H9 (cell line): ENCODE results near the gene SUPT20H. TPM values are rescaled to one million over a fixed set of nuclear protein-coding genes. Genes with fewer than 3 reads are reported as not detected.

Experiments used
- DNase-seq: peaks from one replicate; pipeline ENCODE4 v3.0.0-alpha.2; 2017
- H2AFZ ChIP-seq: one replicate; pipeline ENCODE4 v1.6.1; 2013; ENCODE audit warnings: mild to moderate bottlenecking, low read length, control low read depth, moderate library complexity
- H2AK5ac ChIP-seq: 2 replicates; pipeline ENCODE4 v1.6.1; 2013; ENCODE audit warnings: low read length, control low read depth, mixed read lengths; ENCODE audit not compliant: insufficient read length
- H2BK120ac ChIP-seq: one replicate; pipeline ENCODE4 v1.6.1; 2013; ENCODE audit warnings: low read depth, mild to moderate bottlenecking, low read length, control low read depth, inconsistent platforms; ENCODE audit not compliant: poor library complexity, severe bottlenecking
- H2BK12ac ChIP-seq: 2 replicates; pipeline ENCODE4 v1.6.1; 2013; ENCODE audit warnings: low read length, control low read depth, mixed read lengths, low read depth; ENCODE audit not compliant: insufficient read length
- H2BK15ac ChIP-seq: 2 replicates; pipeline ENCODE4 v1.6.1; 2013; ENCODE audit warnings: low read depth, low read length, control low read depth
- H2BK20ac ChIP-seq: one replicate; pipeline ENCODE4 v1.6.1; 2013; ENCODE audit warnings: low read depth, mild to moderate bottlenecking, low read length, control low read depth, inconsistent platforms; ENCODE audit not compliant: poor library complexity, severe bottlenecking
- H2BK5ac ChIP-seq: 2 replicates; pipeline ENCODE4 v1.6.1; 2013; ENCODE audit warnings: low read length, control low read depth, mixed read lengths; ENCODE audit not compliant: insufficient read length
- H3K14ac ChIP-seq: 2 replicates; pipeline ENCODE4 v1.6.1; 2013; ENCODE audit warnings: low read length, control low read depth; ENCODE audit not compliant: insufficient read depth
- H3K18ac ChIP-seq: 2 replicates; pipeline ENCODE4 v1.6.1; 2013; ENCODE audit warnings: low read depth, mild to moderate bottlenecking, mixed read lengths, low read length, control low read depth; ENCODE audit not compliant: insufficient read length
- H3K23ac ChIP-seq: 2 replicates; pipeline ENCODE4 v1.6.1; 2013; ENCODE audit warnings: low read length, control low read depth, mixed read lengths, low read depth; ENCODE audit not compliant: insufficient read length
- H3K23me2 ChIP-seq: 2 replicates; pipeline ENCODE4 v1.6.1; 2013; ENCODE audit warnings: low read depth, mild to moderate bottlenecking, mixed read lengths, low read length, control low read depth; ENCODE audit not compliant: insufficient read length, poor library complexity, severe bottlenecking
- H3K27ac ChIP-seq: 2 replicates; pipeline ENCODE4 v1.5.1; 2013; ENCODE audit warnings: low read length, control low read depth, mixed read lengths, low read depth; ENCODE audit not compliant: insufficient read length
- H3K27me3 ChIP-seq: 2 replicates; pipeline ENCODE4 v1.6.1; 2013; ENCODE audit warnings: low read length, control low read depth, inconsistent platforms; ENCODE audit not compliant: insufficient read depth
- H3K4ac ChIP-seq: 2 replicates; pipeline ENCODE4 v1.6.1; 2013; ENCODE audit warnings: low read depth, mild to moderate bottlenecking, control low read depth, inconsistent platforms, low read length, moderate library complexity
- H3K4me1 ChIP-seq: 2 replicates; pipeline ENCODE4 v1.6.1; 2013; ENCODE audit warnings: low read length, control low read depth, inconsistent platforms; ENCODE audit not compliant: insufficient read depth
- H3K4me2 ChIP-seq: 2 replicates; pipeline ENCODE4 v1.6.1; 2013; ENCODE audit warnings: low read length, control low read depth, mixed read lengths; ENCODE audit not compliant: insufficient read length, insufficient read depth
- H3K56ac ChIP-seq: 2 replicates; pipeline ENCODE4 v1.6.1; 2013; ENCODE audit warnings: low read depth, mild to moderate bottlenecking, mixed read lengths, low read length, control low read depth; ENCODE audit not compliant: insufficient read length
- H3K79me1 ChIP-seq: 2 replicates; pipeline ENCODE4 v1.6.1; 2013; ENCODE audit warnings: low read depth, mild to moderate bottlenecking, moderate library complexity, low read length, control low read depth, inconsistent platforms; ENCODE audit not compliant: insufficient read depth, poor library complexity, severe bottlenecking
- H3K79me2 ChIP-seq: 2 replicates; pipeline ENCODE4 v1.6.1; 2013; ENCODE audit warnings: low read length, control low read depth, inconsistent platforms; ENCODE audit not compliant: insufficient read depth
- H3K9ac ChIP-seq: 2 replicates; pipeline ENCODE4 v1.6.1; 2013; ENCODE audit warnings: low read length, control low read depth, mixed read lengths; ENCODE audit not compliant: insufficient read length; ENCODE audit errors: extremely low read depth
- H3K9me3 ChIP-seq: one replicate; pipeline ENCODE4 v1.6.1; 2013; ENCODE audit warnings: low read depth, low read length, inconsistent platforms; ENCODE audit not compliant: control insufficient read depth
- H3T11ph ChIP-seq: one replicate; pipeline ENCODE4 v1.6.1; 2013; ENCODE audit warnings: mild to moderate bottlenecking, low read length, control low read depth, inconsistent platforms
- H4K20me1 ChIP-seq: one replicate; pipeline ENCODE4 v1.6.1; 2013; ENCODE audit not compliant: control insufficient read depth, insufficient read length, insufficient read depth
- H4K5ac ChIP-seq: 2 replicates; pipeline ENCODE4 v1.6.1; 2013; ENCODE audit warnings: low read depth, mild to moderate bottlenecking, mixed read lengths, low read length, control low read depth; ENCODE audit not compliant: insufficient read length
- H4K8ac ChIP-seq: replicated peaks from 2 replicates; pipeline ENCODE4 v1.6.1; 2013; ENCODE audit warnings: low read length, control low read depth, mixed read lengths, low read depth; ENCODE audit not compliant: insufficient read length
- H4K91ac ChIP-seq: 2 replicates; pipeline ENCODE4 v1.6.1; 2013; ENCODE audit warnings: low read depth, mild to moderate bottlenecking, moderate library complexity, mixed read lengths, low read length, control low read depth; ENCODE audit not compliant: insufficient read length
- H3K27ac Mint-ChIP-seq, 3 experiments: 2 replicates in 2 of 3; 3 replicates in 1 of 3; pipeline ENCODE4 v1.8.0; 2020 to 2021; ENCODE audit warnings: mixed read lengths in 3 of 3, mild to moderate bottlenecking in 1 of 3, moderate library complexity in 1 of 3
- H3K27me3 Mint-ChIP-seq: 2 replicates; pipeline ENCODE4 v1.8.0; 2021; ENCODE audit warnings: low read depth, mild to moderate bottlenecking, moderate library complexity, mixed read lengths
- H3K36me3 Mint-ChIP-seq, 3 experiments: 2 replicates in 2 of 3; 3 replicates in 1 of 3; pipeline ENCODE4 v1.8.0; 2020 to 2021; ENCODE audit warnings: low read depth in 3 of 3, mixed read lengths in 3 of 3; ENCODE audit not compliant: insufficient read depth in 1 of 3
- H3K4me1 Mint-ChIP-seq, 2 experiments: 2 replicates each; pipeline ENCODE4 v1.8.0; 2020; ENCODE audit warnings: mixed read lengths in 2 of 2
- H3K4me3 Mint-ChIP-seq, 2 experiments: 2 replicates in 1 of 2; 3 replicates in 1 of 2; pipeline ENCODE4 v1.8.0; 2020 to 2021; ENCODE audit warnings: mild to moderate bottlenecking in 2 of 2, mixed read lengths in 2 of 2, moderate library complexity in 1 of 2
- H3K9me3 Mint-ChIP-seq, 2 experiments: 2 replicates in 1 of 2; 3 replicates in 1 of 2; pipeline ENCODE4 v1.8.0; 2020; ENCODE audit warnings: mild to moderate bottlenecking in 2 of 2, mixed read lengths in 2 of 2, moderate library complexity in 1 of 2
- total RNA-seq: library from RNA; stranded (reverse); gene quantifications from 2 replicates; pipeline ENCODE4 v1.2.1, GENCODE V29; 2021
- TF ChIP-seq, protein P1 (sequence below): fragments of 200-600 bp; sonication (generic); conservative IDR thresholded peaks from 3 replicates; pipeline ENCODE4 v1.8.0; 2021; ENCODE audit warnings: antibody characterized with exemption, mild to moderate bottlenecking

The SUPT20H gene
- total RNA-seq, 1 experiment from 2014 or later, result 59.5 TPM

DNA sequence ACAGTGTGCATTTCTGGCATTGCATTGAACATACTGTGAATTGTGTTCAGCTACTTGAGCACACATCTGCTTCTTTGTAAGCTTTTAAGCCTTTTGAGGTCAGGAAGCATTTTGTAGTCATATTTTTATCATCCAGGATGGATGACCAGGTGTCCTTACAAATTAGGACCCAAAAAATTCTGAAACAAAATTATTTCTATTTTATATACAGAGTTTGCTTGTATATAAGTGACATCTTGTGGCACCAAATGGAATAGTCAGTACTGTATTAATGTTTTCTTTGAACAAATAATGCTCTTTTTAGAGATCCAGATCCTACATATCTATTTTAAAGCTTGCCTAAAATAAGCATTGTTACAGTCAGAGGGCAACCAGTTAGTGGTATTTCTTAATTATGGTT is 9.5 kb upstream of the SUPT20H start:
- no peak overlapping the region for H4K5ac ChIP-seq
- H3K79me1 ChIP-seq, result no peaks in the 10 kb centered on the region
- H3K36me3 Mint-ChIP-seq, result no peaks in the 10 kb centered on the region
- no peaks in the 10 kb centered on the region for H3K27me3 ChIP-seq
- H2AK5ac ChIP-seq, result no peak overlapping the region
- no peak overlapping the region for H3K23ac ChIP-seq
- no peak overlapping the region for H3K27ac ChIP-seq
- no peaks in the 10 kb centered on the region for H3K27me3 Mint-ChIP-seq
- no peak overlapping the region for H4K91ac ChIP-seq
- peaks cover 12 to 20% of the 10 kb centered on the region in 2 experiments for H3K4me1 Mint-ChIP-seq
- no peak overlapping the region for H3K4me2 ChIP-seq
- no peak overlapping the region for H3K4ac ChIP-seq
- TF ChIP-seq, protein P1, sequence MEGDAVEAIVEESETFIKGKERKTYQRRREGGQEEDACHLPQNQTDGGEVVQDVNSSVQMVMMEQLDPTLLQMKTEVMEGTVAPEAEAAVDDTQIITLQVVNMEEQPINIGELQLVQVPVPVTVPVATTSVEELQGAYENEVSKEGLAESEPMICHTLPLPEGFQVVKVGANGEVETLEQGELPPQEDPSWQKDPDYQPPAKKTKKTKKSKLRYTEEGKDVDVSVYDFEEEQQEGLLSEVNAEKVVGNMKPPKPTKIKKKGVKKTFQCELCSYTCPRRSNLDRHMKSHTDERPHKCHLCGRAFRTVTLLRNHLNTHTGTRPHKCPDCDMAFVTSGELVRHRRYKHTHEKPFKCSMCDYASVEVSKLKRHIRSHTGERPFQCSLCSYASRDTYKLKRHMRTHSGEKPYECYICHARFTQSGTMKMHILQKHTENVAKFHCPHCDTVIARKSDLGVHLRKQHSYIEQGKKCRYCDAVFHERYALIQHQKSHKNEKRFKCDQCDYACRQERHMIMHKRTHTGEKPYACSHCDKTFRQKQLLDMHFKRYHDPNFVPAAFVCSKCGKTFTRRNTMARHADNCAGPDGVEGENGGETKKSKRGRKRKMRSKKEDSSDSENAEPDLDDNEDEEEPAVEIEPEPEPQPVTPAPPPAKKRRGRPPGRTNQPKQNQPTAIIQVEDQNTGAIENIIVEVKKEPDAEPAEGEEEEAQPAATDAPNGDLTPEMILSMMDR, result no peak; the same call in 2 of the 3 replicates
- H3K4me1 ChIP-seq, result no peaks in the 10 kb centered on the region; the same call in 1 of the 2 replicates
- H3K4me3 Mint-ChIP-seq, result no peak overlapping the region
- no peaks in the 10 kb centered on the region for H3K9me3 Mint-ChIP-seq
- H2BK5ac ChIP-seq, result no peak overlapping the region
- H3K27ac Mint-ChIP-seq, result no peak overlapping the region
- H3T11ph ChIP-seq, result no peak overlapping the region
- H2AFZ ChIP-seq, result no peak overlapping the region
- H4K20me1 ChIP-seq, result no peaks in the 10 kb centered on the region
- H3K79me2 ChIP-seq, result no peaks in the 10 kb centered on the region
- no peaks in the 10 kb centered on the region for H3K9me3 ChIP-seq
- H2BK120ac ChIP-seq, result no peak overlapping the region
- H2BK15ac ChIP-seq, result no peak overlapping the region
- no peak overlapping the region for H2BK12ac ChIP-seq
- no peak overlapping the region for H2BK20ac ChIP-seq
- DNase-seq, result no peak
- H4K8ac ChIP-seq, result no peak overlapping the region
- no peak overlapping the region for H3K18ac ChIP-seq
- no peak overlapping the region for H3K9ac ChIP-seq
- no peak overlapping the region for H3K14ac ChIP-seq
- no peak overlapping the region for H3K56ac ChIP-seq
- no peaks in the 10 kb centered on the region for H3K23me2 ChIP-seq
